Colonic mucosa (tissue), 4 donors: ENCODE data around the gene KIF6. TPM values are rescaled to one million over a fixed set of nuclear protein-coding genes. Genes with fewer than 3 reads are reported as not detected.

ENCODE experiments used
- DNase-seq: peaks from one replicate; pipeline ENCODE4 v3.0.0-alpha.2; 2020
- H3K27ac ChIP-seq: fragments of 200-600 bp; one replicate; pipeline ENCODE4 v1.8.0; 2021
- H3K27me3 ChIP-seq: fragments of 200-600 bp; one replicate; pipeline ENCODE4 v1.8.0; 2021
- H3K36me3 ChIP-seq: fragments of 200-600 bp; one replicate; pipeline ENCODE4 v1.8.0; 2021
- H3K4me1 ChIP-seq: fragments of 200-600 bp; one replicate; pipeline ENCODE4 v1.8.0; 2021; ENCODE audit warnings: mild to moderate bottlenecking
- H3K4me3 ChIP-seq: fragments of 200-600 bp; one replicate; pipeline ENCODE4 v1.8.0; 2021
- H3K9ac ChIP-seq, 2 donors: one replicate each; pipeline ENCODE4 v1.7.0; 2013; ENCODE audit warnings: control low read depth in 2 of 2, low read depth in 2 of 2, low read length in 2 of 2
- H3K9me3 ChIP-seq: fragments of 200-600 bp; one replicate; pipeline ENCODE4 v1.8.0; 2021
- intact Hi-C: fragments of 100-400 bp; cut with DNase I; formaldehyde crosslinking; loops from one replicate; pipeline ENCODE4 v1.14.1; 2022
- total RNA-seq, 2 donors: library from RNA; stranded (reverse); fragmentation: NEBNext Ultra II Directional in 1 of 2; extraction: Animal tissue kit (Norgen Biotek cat#: 25700) in 1 of 2; gene quantifications; one replicate each; pipeline ENCODE4 v1.2.1, GENCODE V29; 2021
- TF ChIP-seq, protein P1 (sequence below): fragments of 200-600 bp; IDR thresholded peaks from one replicate; pipeline ENCODE4 v1.8.0; 2022; ENCODE audit warnings: antibody characterized with exemption, mild to moderate bottlenecking
- donor health status: healthy.
- donor health status: DM: no; HTN: no; CAD: no.
- donor health status: DM: no; HTN: no; CAD: no.

The KIF6 gene
- total RNA-seq, 2 donors from 2014 or later: 0.08 to 0.17 TPM

DNA sequence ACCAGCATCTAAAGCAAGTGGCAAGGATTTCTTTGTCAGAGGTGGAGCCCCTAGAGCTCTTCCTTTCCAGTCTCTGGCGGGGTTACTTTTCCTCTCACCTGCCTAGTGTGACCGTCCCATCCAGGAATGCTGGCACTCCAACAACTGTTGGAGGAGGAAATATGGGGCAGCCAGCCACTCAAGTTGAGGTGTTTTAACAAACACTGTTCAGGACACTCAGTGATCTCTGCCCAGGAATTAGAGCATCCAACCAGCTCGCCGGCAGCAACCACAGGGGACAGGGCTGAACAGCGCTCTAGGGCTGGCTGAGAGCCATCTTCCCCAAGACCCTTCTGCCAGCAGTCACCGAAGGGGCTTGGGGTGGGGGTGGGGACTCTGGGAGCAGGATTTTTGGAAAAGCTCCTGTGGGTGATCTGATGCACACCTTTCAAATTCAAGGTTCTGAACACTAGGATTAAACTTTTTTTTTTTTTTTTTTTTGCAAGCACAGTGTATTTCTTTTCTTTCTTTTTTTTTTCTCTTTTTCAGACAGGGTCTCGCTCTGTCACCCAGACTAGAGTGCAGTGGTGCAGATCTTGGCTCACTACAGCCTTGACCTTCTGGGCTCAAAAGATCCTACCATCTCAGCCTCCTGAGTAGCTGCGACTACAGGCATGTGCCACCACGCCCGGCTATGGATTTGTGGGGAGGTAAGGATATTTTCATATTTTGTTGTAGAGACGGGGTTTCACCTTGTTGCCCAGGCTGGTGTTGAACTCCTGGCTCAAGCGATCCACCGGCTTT is 374.3 kb downstream of the KIF6 start:
- H3K9ac ChIP-seq: no peak overlapping the region
- no peaks in the 10 kb centered on the region for H3K9me3 ChIP-seq
- no peaks in the 10 kb centered on the region for H3K27me3 ChIP-seq
- TF ChIP-seq, protein P1, sequence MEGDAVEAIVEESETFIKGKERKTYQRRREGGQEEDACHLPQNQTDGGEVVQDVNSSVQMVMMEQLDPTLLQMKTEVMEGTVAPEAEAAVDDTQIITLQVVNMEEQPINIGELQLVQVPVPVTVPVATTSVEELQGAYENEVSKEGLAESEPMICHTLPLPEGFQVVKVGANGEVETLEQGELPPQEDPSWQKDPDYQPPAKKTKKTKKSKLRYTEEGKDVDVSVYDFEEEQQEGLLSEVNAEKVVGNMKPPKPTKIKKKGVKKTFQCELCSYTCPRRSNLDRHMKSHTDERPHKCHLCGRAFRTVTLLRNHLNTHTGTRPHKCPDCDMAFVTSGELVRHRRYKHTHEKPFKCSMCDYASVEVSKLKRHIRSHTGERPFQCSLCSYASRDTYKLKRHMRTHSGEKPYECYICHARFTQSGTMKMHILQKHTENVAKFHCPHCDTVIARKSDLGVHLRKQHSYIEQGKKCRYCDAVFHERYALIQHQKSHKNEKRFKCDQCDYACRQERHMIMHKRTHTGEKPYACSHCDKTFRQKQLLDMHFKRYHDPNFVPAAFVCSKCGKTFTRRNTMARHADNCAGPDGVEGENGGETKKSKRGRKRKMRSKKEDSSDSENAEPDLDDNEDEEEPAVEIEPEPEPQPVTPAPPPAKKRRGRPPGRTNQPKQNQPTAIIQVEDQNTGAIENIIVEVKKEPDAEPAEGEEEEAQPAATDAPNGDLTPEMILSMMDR: no peak
- intact Hi-C loops: no loop called here
- H3K4me1 ChIP-seq: no peaks in the 10 kb centered on the region
- no peaks in the 10 kb centered on the region for H3K36me3 ChIP-seq
- no peak overlapping the region for H3K27ac ChIP-seq
- H3K4me3 ChIP-seq: no peak overlapping the region
- DNase-seq: no peak

DNA sequence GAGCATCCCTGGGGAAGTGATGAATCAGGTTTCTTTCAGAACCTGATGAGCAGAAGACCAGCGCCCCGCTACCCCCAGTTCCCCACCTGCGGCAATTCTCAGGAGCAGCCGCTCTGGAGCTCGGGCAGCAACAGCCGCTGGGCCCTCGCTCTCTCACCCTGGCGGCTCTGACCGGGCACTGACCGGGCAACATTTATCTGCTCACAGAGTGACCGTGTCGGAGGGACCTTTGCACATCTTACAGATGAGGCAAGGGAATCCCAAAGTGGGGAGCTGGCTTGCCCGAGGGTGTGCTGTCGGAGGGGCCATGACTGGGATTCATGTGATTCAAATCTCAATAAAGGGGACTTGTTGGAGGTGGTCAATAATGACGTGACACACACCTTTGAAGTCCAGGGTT is 376.5 kb downstream of the KIF6 start:
- H3K36me3 ChIP-seq: no peaks in the 10 kb centered on the region
- TF ChIP-seq, protein P1: no peak
- no peak overlapping the region for H3K4me3 ChIP-seq
- no peak overlapping the region for H3K9ac ChIP-seq
- no peaks in the 10 kb centered on the region for H3K4me1 ChIP-seq
- DNase-seq: no peak
- intact Hi-C loops: loop anchor here (5.0 kb wide), 1 partner anchor 1479 kb away; no protein-coding TSS in a partner anchor
- no peaks in the 10 kb centered on the region for H3K9me3 ChIP-seq
- no peak overlapping the region for H3K27ac ChIP-seq
- no peaks in the 10 kb centered on the region for H3K27me3 ChIP-seq

DNA sequence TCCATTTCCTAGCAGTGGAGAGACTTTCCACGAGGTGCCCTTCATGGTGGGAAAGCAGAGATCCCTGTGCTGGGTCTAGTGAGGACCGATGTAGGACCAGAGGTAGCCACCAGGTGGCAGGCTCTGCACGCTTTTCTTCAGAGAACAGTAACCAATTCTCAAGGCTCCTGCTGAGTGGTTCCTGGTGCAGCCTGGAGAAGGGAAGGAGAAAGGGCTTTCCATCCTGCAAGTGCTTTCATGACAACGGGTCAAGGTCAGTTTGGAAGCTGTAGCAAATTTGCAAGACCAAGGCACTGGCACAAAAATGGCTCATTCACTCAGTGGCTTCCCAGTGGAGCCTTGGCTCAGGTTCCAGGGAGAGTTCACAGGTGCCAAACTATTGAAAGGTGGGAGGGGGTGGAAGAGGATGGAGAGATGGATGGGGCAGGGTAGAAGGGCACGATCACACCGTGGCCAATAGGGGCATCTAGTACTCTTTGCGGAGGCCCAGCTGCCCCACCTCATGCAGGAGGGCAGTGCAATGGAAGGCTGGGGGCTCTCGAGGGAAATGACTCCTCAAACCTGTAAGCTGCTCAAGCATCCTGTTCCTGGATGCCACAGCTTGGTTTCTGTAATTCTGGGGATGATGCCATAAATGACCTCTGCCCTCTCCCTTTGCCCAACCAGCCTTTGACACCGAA is 377.2 kb downstream of the KIF6 start:
- intact Hi-C loops: loop anchor here (5.0 kb wide), 1 partner anchor 1479 kb away; no protein-coding TSS in a partner anchor
- peak; percentile 74 for DNase-seq

DNA sequence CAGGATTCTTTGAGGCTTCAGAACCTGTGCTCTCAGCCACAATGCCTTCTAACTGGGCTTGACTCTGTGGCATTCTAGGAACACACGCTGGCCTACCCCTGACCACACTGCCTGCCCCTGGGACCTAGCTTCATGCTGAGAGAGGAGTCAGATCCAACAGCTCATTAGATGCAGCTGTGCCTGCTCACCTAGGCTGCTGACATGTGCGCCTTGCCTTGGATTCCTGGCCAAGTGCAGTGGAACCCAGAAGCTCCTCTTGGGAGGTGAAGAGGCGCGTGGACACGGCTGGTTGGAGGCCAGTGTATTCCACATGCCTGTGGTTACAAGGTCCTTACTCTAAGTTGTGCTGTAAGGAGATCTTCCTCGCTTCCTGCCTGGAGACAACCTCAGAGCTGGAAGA is 378.0 kb downstream of the KIF6 start:
- DNase-seq: no peak
- Histone ChIP-seq H3K4me1 (no peaks in the 10 kb centered on the region), H3K27ac (no peak overlapping the region), H3K9me3 (no peaks in the 10 kb centered on the region), H3K27me3 (no peaks in the 10 kb centered on the region), H3K9ac (no peak overlapping the region), H3K4me3 (no peak overlapping the region), H3K36me3 (no peaks in the 10 kb centered on the region)
- TF ChIP-seq, protein P1: no peak
- intact Hi-C loops: loop anchor here (5.0 kb wide), 1 partner anchor 1480 kb away; no protein-coding TSS in a partner anchor

More for the DNA sequence above, 377.2 kb downstream of the KIF6 start:
- Histone ChIP-seq H3K4me1 (no peaks in the 10 kb centered on the region), H3K4me3 (no peak overlapping the region), H3K27ac (no peak overlapping the region), H3K27me3 (no peaks in the 10 kb centered on the region), H3K9me3 (no peaks in the 10 kb centered on the region), H3K9ac (no peak overlapping the region), H3K36me3 (no peaks in the 10 kb centered on the region)
- TF ChIP-seq, protein P1: peak; percentile 80

DNA sequence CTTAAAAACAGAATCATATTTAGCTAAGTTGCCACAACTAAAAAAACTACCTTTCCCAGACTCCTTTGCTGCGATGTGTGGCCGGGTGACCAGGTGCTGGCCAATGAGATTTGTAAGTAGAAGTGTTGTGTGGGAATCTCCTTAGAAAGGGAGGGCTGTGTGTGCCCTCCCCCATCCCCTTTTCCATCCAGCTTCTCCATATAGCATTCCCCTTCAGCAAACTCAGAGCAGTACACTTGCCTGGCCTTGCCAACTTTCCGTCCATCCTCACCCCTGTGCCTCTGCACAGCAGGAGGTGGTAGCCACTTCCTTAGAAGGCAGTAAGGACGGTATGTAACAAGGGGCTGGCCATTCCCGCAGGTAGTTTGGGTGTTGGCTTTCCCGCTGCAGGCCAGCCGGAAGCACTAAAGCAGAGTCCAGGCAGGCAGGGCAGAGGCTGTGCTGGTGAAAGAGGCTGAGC is 380.4 kb downstream of the KIF6 start:
- DNase-seq: no peak
- H3K9ac ChIP-seq: no peak overlapping the region
- TF ChIP-seq, protein P1: no peak
- no peaks in the 10 kb centered on the region for H3K4me1 ChIP-seq
- intact Hi-C loops: loop anchor here (5.0 kb wide), 1 partner anchor 1482 kb away; no protein-coding TSS in a partner anchor
- H3K4me3 ChIP-seq: no peak overlapping the region
- no peaks in the 10 kb centered on the region for H3K36me3 ChIP-seq
- no peaks in the 10 kb centered on the region for H3K9me3 ChIP-seq
- no peaks in the 10 kb centered on the region for H3K27me3 ChIP-seq
- no peak overlapping the region for H3K27ac ChIP-seq
